Testis (tissue), 2 donors: ENCODE measurements around the gene KLC3.

Experiments
- POLR2A ChIP-seq: fragments of 450-650 bp; IDR thresholded peaks from one replicate; pipeline ENCODE4 v1.6.1; 2017; ENCODE audit warnings: antibody characterized with exemption, mild to moderate bottlenecking, moderate library complexity
- TF ChIP-seq, protein P1 (sequence below), 3 experiments: fragments of 450-650 bp in 2 of 3; fragments of 200-600 bp in 1 of 3; sonication (generic) in 1 of 3; IDR thresholded peaks; one replicate each; pipeline ENCODE4 v1.5.1; 2016 to 2019; ENCODE audit warnings: antibody characterized with exemption in 3 of 3, mild to moderate bottlenecking in 2 of 3, moderate library complexity in 1 of 3

DNA sequence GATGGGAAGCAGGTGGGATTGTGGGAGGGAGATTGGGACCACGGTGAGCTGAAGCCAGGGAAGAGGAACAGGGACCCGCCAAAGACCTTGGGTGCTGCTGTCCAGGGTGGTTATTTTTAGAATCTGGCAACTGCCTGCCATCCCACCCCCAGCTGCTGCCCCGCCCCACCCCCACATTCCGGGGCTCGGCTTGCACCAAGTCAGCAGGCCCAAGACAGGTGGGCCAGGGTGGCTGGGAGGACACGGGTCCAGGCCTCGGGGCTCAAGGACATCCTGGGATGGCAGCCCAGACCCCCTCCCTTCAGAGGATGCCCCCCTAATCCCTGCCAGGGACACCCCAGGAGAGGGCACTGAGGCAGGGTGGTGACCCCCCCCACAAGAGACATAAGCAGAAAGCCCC is 18.7 kb upstream of the KLC3 start:
- TF ChIP-seq, protein P1, sequence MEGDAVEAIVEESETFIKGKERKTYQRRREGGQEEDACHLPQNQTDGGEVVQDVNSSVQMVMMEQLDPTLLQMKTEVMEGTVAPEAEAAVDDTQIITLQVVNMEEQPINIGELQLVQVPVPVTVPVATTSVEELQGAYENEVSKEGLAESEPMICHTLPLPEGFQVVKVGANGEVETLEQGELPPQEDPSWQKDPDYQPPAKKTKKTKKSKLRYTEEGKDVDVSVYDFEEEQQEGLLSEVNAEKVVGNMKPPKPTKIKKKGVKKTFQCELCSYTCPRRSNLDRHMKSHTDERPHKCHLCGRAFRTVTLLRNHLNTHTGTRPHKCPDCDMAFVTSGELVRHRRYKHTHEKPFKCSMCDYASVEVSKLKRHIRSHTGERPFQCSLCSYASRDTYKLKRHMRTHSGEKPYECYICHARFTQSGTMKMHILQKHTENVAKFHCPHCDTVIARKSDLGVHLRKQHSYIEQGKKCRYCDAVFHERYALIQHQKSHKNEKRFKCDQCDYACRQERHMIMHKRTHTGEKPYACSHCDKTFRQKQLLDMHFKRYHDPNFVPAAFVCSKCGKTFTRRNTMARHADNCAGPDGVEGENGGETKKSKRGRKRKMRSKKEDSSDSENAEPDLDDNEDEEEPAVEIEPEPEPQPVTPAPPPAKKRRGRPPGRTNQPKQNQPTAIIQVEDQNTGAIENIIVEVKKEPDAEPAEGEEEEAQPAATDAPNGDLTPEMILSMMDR (IDR thresholded peaks at IDR 0.05) = no peak
- no peak for TF ChIP-seq POLR2A
